Right renal pelvis (tissue), 4 donors: ENCODE results near the gene DTX3. TPM values are rescaled to one million over a fixed set of nuclear protein-coding genes. Genes with fewer than 3 reads are reported as not detected.

Experiments
- polyA plus RNA-seq, 4 donors: library from polyadenylated mRNA; unstranded; fragments of 120-200 nt; gene quantifications; one replicate each; pipeline ENCODE4 v1.2.1, GENCODE V29; 2013; ENCODE audit not compliant: insufficient read length in 4 of 4

Gene DTX3
- polyA plus RNA-seq, 4 donors, result 55.8 to 64.9 (median 57.0) TPM

Other genes with a start within 250 kb of the DTX3 start
- 10 to 100 TPM; 59.0 to 88.3 (median 69.8) TPM for gene R3HDM2, start 173.8 kb upstream of the DTX3 start, polyA plus RNA-seq
- gene INHBC, start 170.0 kb upstream of the DTX3 start, polyA plus RNA-seq, result under 1 TPM; 0.15 to 0.30 (median 0.26) TPM
- under 1 TPM; 0.42 to 0.51 (median 0.50) TPM for gene INHBE, start 149.5 kb upstream of the DTX3 start, polyA plus RNA-seq
- 10 to 100 TPM; 17.2 to 22.4 (median 19.4) TPM for gene GLI1, start 145.0 kb upstream of the DTX3 start, polyA plus RNA-seq
- gene ARHGAP9, start 125.0 kb upstream of the DTX3 start, polyA plus RNA-seq, result 1 to 10 TPM; 2.3 to 4.1 (median 2.6) TPM
- gene MARS1, start 116.8 kb upstream of the DTX3 start, polyA plus RNA-seq, result 100 to 1,000 TPM; 107 to 120 (median 111) TPM
- gene DDIT3, start 84.3 kb upstream of the DTX3 start, polyA plus RNA-seq, result 10 to 100 TPM; 29.2 to 37.3 (median 30.3) TPM
- 10 to 100 TPM; 53.9 to 82.1 (median 62.1) TPM for gene MBD6, start 82.0 kb upstream of the DTX3 start, polyA plus RNA-seq
- 100 to 1,000 TPM; 159 to 179 (median 166) TPM for gene DCTN2, start 57.6 kb upstream of the DTX3 start, polyA plus RNA-seq
- gene KIF5A, start 54.8 kb upstream of the DTX3 start, polyA plus RNA-seq, result 1 to 10 TPM in 1 of 4 donors, under 1 TPM in 3; 0.24 to 1.3 (median 0.36) TPM
- gene PIP4K2C, start 13.6 kb upstream of the DTX3 start, polyA plus RNA-seq, result 10 to 100 TPM; 41.6 to 47.4 (median 45.1) TPM
- 10 to 100 TPM; 30.0 to 37.1 (median 32.9) TPM for gene ARHGEF25, start 6.6 kb downstream of the DTX3 start, polyA plus RNA-seq
- gene B4GALNT1, start 28.4 kb downstream of the DTX3 start, polyA plus RNA-seq, result 1 to 10 TPM in 1 of 4 donors, under 1 TPM in 3; 0.82 to 1.2 (median 0.93) TPM
- gene OS9, start 89.3 kb downstream of the DTX3 start, polyA plus RNA-seq, result 100 to 1,000 TPM; 209 to 223 (median 214) TPM
- gene AGAP2, start 133.9 kb downstream of the DTX3 start, polyA plus RNA-seq, result 1 to 10 TPM in 2 of 4 donors, under 1 TPM in 2; 0.73 to 2.0 (median 1.1) TPM
- gene TSPAN31, start 140.2 kb downstream of the DTX3 start, polyA plus RNA-seq, result 100 to 1,000 TPM in 2 of 4 donors, 10 to 100 TPM in 2; 92.0 to 109 (median 100) TPM
- gene CDK4, start 147.5 kb downstream of the DTX3 start, polyA plus RNA-seq, result 100 to 1,000 TPM; 218 to 258 (median 236) TPM
- gene MARCHF9, start 150.3 kb downstream of the DTX3 start, polyA plus RNA-seq, result 10 to 100 TPM; 17.7 to 21.0 (median 19.4) TPM
- 1 to 10 TPM in 3 of 4 donors, under 1 TPM in 1; 1.00 to 1.5 (median 1.1) TPM for gene CYP27B1, start 162.3 kb downstream of the DTX3 start, polyA plus RNA-seq
- 10 to 100 TPM; 29.0 to 33.4 (median 29.9) TPM for gene METTL1, start 167.3 kb downstream of the DTX3 start, polyA plus RNA-seq
- gene EEF1AKMT3, start 167.8 kb downstream of the DTX3 start, polyA plus RNA-seq, result 10 to 100 TPM in 2 of 4 donors, 1 to 10 TPM in 2; 9.7 to 15.1 (median 12.1) TPM
- gene TSFM, start 178.0 kb downstream of the DTX3 start, polyA plus RNA-seq, result 10 to 100 TPM; 40.8 to 52.9 (median 45.5) TPM
- 10 to 100 TPM in 2 of 4 donors, 1 to 10 TPM in 2; 6.0 to 13.0 (median 9.7) TPM for gene AVIL, start 213.9 kb downstream of the DTX3 start, polyA plus RNA-seq
- 100 to 1,000 TPM; 256 to 278 (median 266) TPM for gene CTDSP2, start 241.9 kb downstream of the DTX3 start, polyA plus RNA-seq